Kidney epithelial cell (primary cell): ENCODE measurements around the gene BRD3. TPM values are rescaled to one million over a fixed set of nuclear protein-coding genes. Genes with fewer than 3 reads are reported as not detected.

Experiments used
- DNase-seq: peaks from one replicate; pipeline ENCODE4 v3.0.0-alpha.2; 2010; ENCODE audit warnings: low read depth
- H3K27me3 ChIP-seq: 2 replicates; pipeline ENCODE4 v1.6.0; 2011; ENCODE audit warnings: low read length; ENCODE audit not compliant: control insufficient read depth, insufficient read depth
- H3K36me3 ChIP-seq: 2 replicates; pipeline ENCODE4 v1.5.1; 2011; ENCODE audit warnings: low read length; ENCODE audit not compliant: control insufficient read depth, insufficient read depth
- H3K4me3 ChIP-seq: 2 replicates; pipeline ENCODE4 v1.5.1; 2011; ENCODE audit warnings: low read depth, mild to moderate bottlenecking, control low read depth, low read length
- CTCF ChIP-seq: IDR thresholded peaks from 2 replicates; pipeline ENCODE4 v1.5.1; 2011; ENCODE audit warnings: mild to moderate bottlenecking, moderate library complexity, low read length, control low read depth, inconsistent platforms; ENCODE audit not compliant: insufficient read depth, poor library complexity, severe bottlenecking
- total RNA-seq: library from RNA; depleted of rRNA; stranded (reverse); fragments of >200 nt; gene quantifications from 2 replicates; pipeline ENCODE4 v1.2.3, GENCODE V29; 2015

The BRD3 gene
- total RNA-seq, 1 donor from 2014 or later, result 23.3 TPM

DNA sequence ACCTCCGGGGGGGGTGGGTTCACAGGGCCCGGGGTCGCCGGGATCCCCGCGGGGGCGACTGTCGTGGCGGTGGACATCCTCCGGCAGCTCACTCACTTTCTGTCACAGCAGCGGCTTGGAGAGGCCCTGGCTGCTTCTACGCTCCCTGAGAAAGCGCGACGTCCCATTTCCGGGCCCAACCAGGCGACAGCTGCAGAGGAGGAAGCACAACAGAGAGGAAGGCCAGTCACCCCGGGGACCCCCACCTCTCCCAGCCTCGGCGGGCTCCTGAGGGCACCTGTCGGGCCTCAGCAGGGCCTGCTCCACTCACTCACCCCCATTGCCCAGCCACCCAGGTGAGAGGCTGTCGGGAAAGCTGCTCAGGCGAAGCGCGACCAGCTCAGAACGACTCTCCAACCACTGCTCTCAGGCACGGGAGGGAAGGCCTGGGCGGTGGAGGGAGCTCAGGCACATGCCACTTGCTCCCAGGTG lies 14.4 kb downstream of the BRD3 start:
- no peak for DNase-seq
- TF ChIP-seq CTCF, result no peak
- Histone ChIP-seq H3K27me3 (no peaks in the 10 kb centered on the region), H3K4me3 (no peak overlapping the region), H3K36me3 (no peaks in the 10 kb centered on the region)

DNA sequence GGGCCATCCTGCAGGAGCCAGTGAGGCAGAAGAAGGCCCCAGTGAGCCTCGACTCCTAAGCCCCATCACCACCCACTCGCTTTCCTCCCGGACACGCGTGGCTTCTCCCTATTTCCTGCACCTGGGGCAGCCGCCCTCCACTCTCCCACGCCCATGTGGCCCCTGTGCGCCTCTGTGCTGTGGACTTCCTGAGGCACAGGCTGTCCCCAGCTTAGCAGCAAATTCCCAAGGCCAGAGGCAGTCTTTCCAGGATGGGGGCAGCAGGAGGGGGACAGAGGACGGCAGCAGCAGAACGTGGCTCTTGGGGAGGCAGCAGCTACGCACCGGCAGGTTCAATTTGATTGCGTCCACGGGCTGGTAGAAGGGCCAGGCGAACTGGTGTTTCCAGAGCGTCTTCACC lies 14.9 kb downstream of the BRD3 start:
- Histone ChIP-seq H3K27me3 (no peaks in the 10 kb centered on the region), H3K36me3 (no peaks in the 10 kb centered on the region), H3K4me3 (no peak overlapping the region)
- TF ChIP-seq CTCF, result no peak
- DNase-seq, result no peak

GRCh38 chr9:134052491-134052890 lies 15.3 kb downstream of the BRD3 start:
- no peak for DNase-seq
- H3K4me3 ChIP-seq, result no peak overlapping the region
- TF ChIP-seq CTCF, result no peak
- no peaks in the 10 kb centered on the region for H3K27me3 ChIP-seq
- no peaks in the 10 kb centered on the region for H3K36me3 ChIP-seq

GRCh38 chr9:134051319-134051718 lies 16.5 kb downstream of the BRD3 start:
- TF ChIP-seq CTCF, result no peak
- no peaks in the 10 kb centered on the region for H3K36me3 ChIP-seq
- no peak overlapping the region for H3K4me3 ChIP-seq
- no peaks in the 10 kb centered on the region for H3K27me3 ChIP-seq
- no peak for DNase-seq

DNA sequence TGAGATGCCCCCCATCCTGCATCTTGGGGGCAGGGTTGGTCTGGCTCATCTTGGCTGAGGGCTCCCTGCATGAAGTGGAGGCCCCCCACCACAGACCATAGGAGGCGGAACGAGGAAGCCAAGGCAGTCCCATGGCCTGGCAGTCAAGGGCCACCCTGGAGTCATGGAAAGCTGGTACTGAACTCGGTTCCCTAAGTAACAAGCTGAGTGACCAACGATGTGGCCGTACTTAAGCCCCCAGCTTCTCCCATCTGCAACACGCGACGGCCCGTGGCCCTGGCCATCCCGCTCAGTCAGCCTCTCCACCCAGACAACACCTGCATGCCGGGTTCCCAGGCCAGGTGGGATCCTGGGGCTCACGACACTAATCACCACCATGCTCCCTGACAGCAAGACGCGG lies 17.1 kb downstream of the BRD3 start:
- H3K36me3 ChIP-seq, result no peaks in the 10 kb centered on the region

More for the DNA sequence above, 17.1 kb downstream of the BRD3 start:
- Histone ChIP-seq H3K4me3 (no peak overlapping the region), H3K27me3 (no peaks in the 10 kb centered on the region)
- TF ChIP-seq CTCF, result no peak
- no peak for DNase-seq
